HCT116 (cell line): ENCODE measurements around the gene FRMD4B.

Experiments used
- CEBPB ChIP-seq: IDR thresholded peaks from 2 replicates; pipeline ENCODE4 v1.6.1; 2012; ENCODE audit warnings: low read depth
- CTCF ChIP-seq, 3 experiments: fragments of 200-600 bp in 1 of 3; sonication (generic) in 1 of 3; IDR thresholded peaks in 2 of 3; conservative IDR thresholded peaks in 1 of 3; 2 replicates each; pipeline ENCODE4 v1.5.1; 2012 to 2017; ENCODE audit warnings: low read depth in 2 of 3, low read length in 2 of 3, antibody characterized with exemption in 1 of 3, borderline replicate concordance in 1 of 3, control low read depth in 1 of 3, mild to moderate bottlenecking in 1 of 3, mixed read lengths in 1 of 3, mixed run types in 1 of 3, moderate library complexity in 1 of 3; ENCODE audit not compliant: insufficient read depth in 1 of 3
- EGR1 ChIP-seq: IDR thresholded peaks from 2 replicates; pipeline ENCODE4 v1.6.1; 2012; ENCODE audit warnings: low read depth
- EZH2phosphoT487 ChIP-seq: fragments of 200-600 bp; IDR thresholded peaks from 2 replicates; pipeline ENCODE4 v1.6.1; 2018; ENCODE audit warnings: antibody characterized with exemption, borderline replicate concordance
- FOSL1 ChIP-seq: IDR thresholded peaks from 2 replicates; pipeline ENCODE4 v1.6.1; 2012; ENCODE audit warnings: low read depth
- MAX ChIP-seq: IDR thresholded peaks from 2 replicates; pipeline ENCODE4 v1.6.1; 2012
- POLR2A ChIP-seq: IDR thresholded peaks from 2 replicates; pipeline ENCODE4 v1.7.0; 2011; ENCODE audit warnings: borderline replicate concordance; ENCODE audit not compliant: insufficient read depth, insufficient read length; ENCODE audit errors: extremely low read depth
- RAD21 ChIP-seq: IDR thresholded peaks from 2 replicates; pipeline ENCODE4 v1.6.1; 2012; ENCODE audit warnings: low read depth, mild to moderate bottlenecking
- ZBTB33 ChIP-seq: IDR thresholded peaks from 2 replicates; pipeline ENCODE4 v1.6.1; 2011; ENCODE audit warnings: mild to moderate bottlenecking, low read length, moderate library complexity; ENCODE audit not compliant: insufficient replicate concordance; ENCODE audit errors: extremely low read depth
- ZFX ChIP-seq: fragments of 450-650 bp; IDR thresholded peaks from 2 replicates; pipeline ENCODE4 v1.6.1; 2017
- ZNF274 ChIP-seq: fragments of 200-500 bp; sonication (Bioruptor generic); IDR thresholded peaks from 2 replicates; pipeline ENCODE4 v1.6.1; 2014; ENCODE audit warnings: mild to moderate bottlenecking, low read depth, low read length, inconsistent platforms

DNA sequence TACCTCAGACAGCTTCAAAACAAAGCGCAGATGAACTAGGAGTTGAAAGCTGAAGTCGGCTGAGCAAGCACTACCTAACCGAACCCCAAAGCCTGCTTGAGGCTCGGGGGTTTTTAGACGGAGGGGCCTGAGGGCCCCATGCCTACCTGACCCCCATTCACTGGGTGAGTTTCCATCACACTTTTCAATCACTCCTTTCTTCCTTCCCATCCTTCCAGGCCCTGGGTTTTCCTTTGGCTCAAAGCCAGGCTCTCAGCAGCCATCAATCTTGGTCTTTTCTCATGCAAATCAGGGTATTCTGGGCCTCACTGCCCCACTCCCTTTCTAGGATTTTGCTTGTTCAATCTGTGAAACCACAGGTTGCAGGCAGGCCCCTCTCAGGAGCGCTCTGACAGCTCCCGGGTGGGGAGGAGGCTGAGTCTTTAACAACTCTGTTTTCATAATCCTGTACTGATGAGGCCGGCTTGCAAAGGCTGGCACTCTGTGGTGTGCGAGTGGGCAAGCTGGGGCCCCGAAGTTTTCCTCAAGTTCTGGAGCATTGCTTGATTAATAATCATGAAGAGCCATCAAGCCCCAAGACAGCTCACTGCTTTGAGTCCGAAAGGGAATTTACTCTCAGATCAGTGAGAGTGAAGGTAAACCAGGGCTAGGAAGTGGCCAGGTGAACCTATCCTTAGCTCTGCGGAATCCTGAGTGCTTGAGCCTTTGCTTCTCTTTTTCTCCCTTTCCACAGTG, 97.6 kb downstream of the FRMD4B start:
- TF ChIP-seq CTCF (IDR thresholded peaks at IDR 0.05 in 2 of 3, conservative IDR thresholded peaks at IDR 0.05 in 1 of 3; ENCODE audit: borderline replicate concordance in 1 of 3, insufficient read depth in 1 of 3, low read depth in 2 of 3, low read length in 2 of 3) (no peak), EZH2phosphoT487 (no peak), CEBPB (no peak), RAD21 (no peak), POLR2A (no peak), MAX (no peak), ZFX (no peak), EGR1 (no peak), FOSL1 (no peak), ZNF274 (no peak), ZBTB33 (no peak)
